ENCODE data around the gene SSH3. TPM values are rescaled to one million over a fixed set of nuclear protein-coding genes. Genes with fewer than 3 reads are reported as not detected.

The SSH3 gene, protein sequence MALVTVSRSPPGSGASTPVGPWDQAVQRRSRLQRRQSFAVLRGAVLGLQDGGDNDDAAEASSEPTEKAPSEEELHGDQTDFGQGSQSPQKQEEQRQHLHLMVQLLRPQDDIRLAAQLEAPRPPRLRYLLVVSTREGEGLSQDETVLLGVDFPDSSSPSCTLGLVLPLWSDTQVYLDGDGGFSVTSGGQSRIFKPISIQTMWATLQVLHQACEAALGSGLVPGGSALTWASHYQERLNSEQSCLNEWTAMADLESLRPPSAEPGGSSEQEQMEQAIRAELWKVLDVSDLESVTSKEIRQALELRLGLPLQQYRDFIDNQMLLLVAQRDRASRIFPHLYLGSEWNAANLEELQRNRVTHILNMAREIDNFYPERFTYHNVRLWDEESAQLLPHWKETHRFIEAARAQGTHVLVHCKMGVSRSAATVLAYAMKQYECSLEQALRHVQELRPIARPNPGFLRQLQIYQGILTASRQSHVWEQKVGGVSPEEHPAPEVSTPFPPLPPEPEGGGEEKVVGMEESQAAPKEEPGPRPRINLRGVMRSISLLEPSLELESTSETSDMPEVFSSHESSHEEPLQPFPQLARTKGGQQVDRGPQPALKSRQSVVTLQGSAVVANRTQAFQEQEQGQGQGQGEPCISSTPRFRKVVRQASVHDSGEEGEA
- 11.5 and 16.7 TPM in 2 replicates for total RNA-seq

GRCh38 chr11:67303132-67303834 is at the start of gene SSH3:
SSH3 (plus strand) TSS chr11:67303530; CDS start chr11:67303626, 96 bp downstream.

GRCh38 chr11:67266449-67267187 is 36.7 kb upstream of the SSH3 start, which contains the start of gene GRK2:
GRK2 (plus strand) TSS chr11:67266473; CDS start chr11:67266700, 227 bp downstream.

GRCh38 chr11:67289226-67289650 is 14.1 kb upstream of the SSH3 start, which contains the start of gene ANKRD13D:
ANKRD13D (plus strand) TSS chr11:67289303; CDS start chr11:67289461, 158 bp downstream.

GRCh38 chr11:67353317-67354074 is 50.2 kb downstream of the SSH3 start, which contains the start of gene POLD4:
POLD4 (minus strand) TSS chr11:67353546; CDS start chr11:67353399, 147 bp downstream.

Other genes with a start within 250 kb of the SSH3 start
- 11.2 and 22.5 TPM in 2 replicates for gene RHOD, start 246.7 kb upstream of the SSH3 start, total RNA-seq
- gene KDM2A, start 184.3 kb upstream of the SSH3 start, total RNA-seq, result 22.2 and 22.5 TPM in 2 replicates
- gene GRK2, start 37.1 kb upstream of the SSH3 start, total RNA-seq, result 39.5 and 46.4 TPM in 2 replicates
- gene ANKRD13D, start 14.2 kb upstream of the SSH3 start, total RNA-seq, result 30.8 and 31.9 TPM in 2 replicates
- 123 and 166 TPM in 2 replicates for gene POLD4, start 50.0 kb downstream of the SSH3 start, total RNA-seq
- 6.3 and 11.2 TPM in 2 replicates for gene CLCF1, start 70.1 kb downstream of the SSH3 start, total RNA-seq
- gene RAD9A, start 88.5 kb downstream of the SSH3 start, total RNA-seq, result 3.0 and 6.1 TPM in 2 replicates
- 306 and 335 TPM in 2 replicates for gene PPP1CA, start 98.3 kb downstream of the SSH3 start, total RNA-seq
- not detected in 2 replicates for gene TBC1D10C, start 100.6 kb downstream of the SSH3 start, total RNA-seq
- gene CARNS1, start 112.1 kb downstream of the SSH3 start, total RNA-seq, result 0.86 TPM in 1 of 2 replicates, not detected in the other
- gene RPS6KB2, start 125.0 kb downstream of the SSH3 start, total RNA-seq, result 64.0 and 77.3 TPM in 2 replicates
- gene PTPRCAP, start 134.2 kb downstream of the SSH3 start, total RNA-seq, result 0.89 TPM in 1 of 2 replicates, not detected in the other
- gene CORO1B, start 139.9 kb downstream of the SSH3 start, total RNA-seq, result 109 and 128 TPM in 2 replicates
- gene GPR152, start 149.2 kb downstream of the SSH3 start, total RNA-seq, result not detected in 2 replicates
- gene CABP4, start 151.8 kb downstream of the SSH3 start, total RNA-seq, result not detected in 2 replicates
- 27.4 and 56.9 TPM in 2 replicates for gene TMEM134, start 165.7 kb downstream of the SSH3 start, total RNA-seq
- 63.6 and 75.2 TPM in 2 replicates for gene AIP, start 179.5 kb downstream of the SSH3 start, total RNA-seq
- gene PITPNM1, start 201.8 kb downstream of the SSH3 start, total RNA-seq, result 29.2 and 30.3 TPM in 2 replicates
- gene CDK2AP2, start 204.6 kb downstream of the SSH3 start, total RNA-seq, result 41.2 and 48.4 TPM in 2 replicates
- gene CABP2, start 219.9 kb downstream of the SSH3 start, total RNA-seq, result not detected in 2 replicates

Data from myometrial cell (primary cell).